NCI-H226 (cell line): ENCODE measurements around the gene NOTCH2.

Source experiments
- DNase-seq: peaks from one replicate; pipeline ENCODE4 v3.0.0-alpha.2; 2015

Gene NOTCH2

GRCh38 chr1:119902775-119903442, 166.6 kb downstream of the NOTCH2 start:
- no peak for DNase-seq

DNA sequence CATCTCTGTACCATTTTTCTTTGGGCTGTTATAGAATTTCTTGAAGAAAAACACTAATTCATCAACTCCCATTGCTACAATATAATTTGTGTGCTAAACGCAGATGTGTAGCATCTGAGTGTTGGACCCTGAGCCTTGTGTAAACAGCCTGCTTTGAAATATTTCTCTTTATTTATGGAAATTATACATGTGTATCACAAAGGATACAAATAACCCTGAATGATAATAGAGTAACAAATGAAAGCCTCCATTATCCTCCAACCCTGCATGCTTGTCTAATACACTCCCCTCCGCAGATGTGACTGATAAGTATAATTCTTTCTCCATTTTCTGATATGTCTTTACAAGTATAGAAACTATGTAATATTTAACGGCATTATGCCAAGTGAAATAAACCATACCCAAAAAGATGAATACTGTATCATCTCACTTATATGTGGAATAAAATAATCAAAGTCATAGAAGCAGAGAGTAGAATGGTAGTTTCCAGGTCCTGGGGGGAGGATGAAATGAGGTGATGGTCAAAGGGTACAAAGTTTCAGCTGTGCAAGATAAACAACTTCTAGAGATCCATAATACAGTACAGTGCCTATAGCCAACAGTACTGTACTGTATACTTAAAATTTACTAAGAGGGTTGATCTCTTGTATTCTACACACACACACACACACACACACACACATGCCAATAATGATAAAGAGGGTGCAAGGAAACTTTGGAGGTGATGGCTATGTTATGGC, 170.3 kb downstream of the NOTCH2 start:
- DNase-seq, result no peak

DNA sequence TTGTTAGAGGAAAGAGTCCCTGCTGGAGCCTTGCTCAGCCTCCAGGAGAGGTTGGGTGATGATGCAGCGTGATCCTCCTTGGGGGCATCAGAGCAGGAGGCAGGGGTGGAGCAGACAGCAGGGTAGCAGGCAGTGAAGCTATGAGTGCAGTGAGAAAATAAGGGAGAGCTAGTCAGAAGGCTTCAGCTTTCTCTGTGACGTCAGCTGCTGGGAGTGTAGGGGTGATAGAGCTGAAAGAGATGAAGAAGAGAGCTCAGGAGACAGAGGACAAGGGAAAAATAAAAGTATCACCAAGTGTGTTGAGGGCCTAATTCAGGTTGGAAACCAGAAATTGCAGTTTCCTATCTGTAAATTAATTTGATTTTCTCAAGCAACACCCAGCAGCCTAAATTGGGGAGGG, 170.9 kb downstream of the NOTCH2 start:
- DNase-seq, result no peak

DNA sequence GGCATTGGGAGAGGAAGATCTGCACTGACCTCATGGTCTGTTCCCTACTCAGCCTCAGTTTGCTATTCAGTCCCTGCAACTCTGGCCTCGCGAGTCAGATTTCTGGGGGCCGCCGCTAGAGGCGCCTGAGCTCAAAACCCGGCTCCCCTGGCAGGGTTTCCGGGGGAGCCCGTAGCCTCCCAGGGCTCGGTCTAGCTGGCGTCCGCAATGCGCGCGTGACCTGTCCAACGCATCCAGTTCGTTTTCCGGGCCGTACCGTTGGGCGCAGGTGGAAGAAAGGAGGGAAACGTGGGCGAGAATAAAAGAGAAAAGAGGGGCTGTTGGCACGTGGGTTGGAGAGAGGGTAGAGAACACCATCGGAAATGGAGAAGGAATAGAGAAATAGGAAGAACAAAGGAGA, 173.2 kb downstream of the NOTCH2 start, which contains the start of gene ADAM30:
ADAM30 (minus strand) TSS at position 213 of the 400 bp plus-strand sequence; CDS start at position 34, 179 bp downstream.
- no peak for DNase-seq

DNA sequence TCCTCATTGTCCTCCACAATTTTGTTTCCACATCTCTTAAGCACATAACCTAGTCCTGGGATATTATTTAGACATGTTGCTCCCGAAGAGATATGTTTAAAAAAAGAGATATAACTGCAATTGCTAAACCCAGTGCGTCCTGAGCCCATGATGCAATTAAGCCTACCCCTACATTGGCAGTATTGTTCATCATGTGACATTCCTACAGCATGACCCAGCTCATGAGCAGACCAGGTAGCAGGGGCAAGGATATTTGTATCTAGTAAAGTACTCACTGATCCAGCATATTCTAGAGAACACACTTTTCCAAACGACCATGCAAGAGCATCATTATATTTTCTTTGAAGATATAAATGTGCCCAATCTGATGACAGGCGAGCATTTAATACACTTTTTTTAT, 174.4 kb downstream of the NOTCH2 start:
- DNase-seq, result no peak

DNA sequence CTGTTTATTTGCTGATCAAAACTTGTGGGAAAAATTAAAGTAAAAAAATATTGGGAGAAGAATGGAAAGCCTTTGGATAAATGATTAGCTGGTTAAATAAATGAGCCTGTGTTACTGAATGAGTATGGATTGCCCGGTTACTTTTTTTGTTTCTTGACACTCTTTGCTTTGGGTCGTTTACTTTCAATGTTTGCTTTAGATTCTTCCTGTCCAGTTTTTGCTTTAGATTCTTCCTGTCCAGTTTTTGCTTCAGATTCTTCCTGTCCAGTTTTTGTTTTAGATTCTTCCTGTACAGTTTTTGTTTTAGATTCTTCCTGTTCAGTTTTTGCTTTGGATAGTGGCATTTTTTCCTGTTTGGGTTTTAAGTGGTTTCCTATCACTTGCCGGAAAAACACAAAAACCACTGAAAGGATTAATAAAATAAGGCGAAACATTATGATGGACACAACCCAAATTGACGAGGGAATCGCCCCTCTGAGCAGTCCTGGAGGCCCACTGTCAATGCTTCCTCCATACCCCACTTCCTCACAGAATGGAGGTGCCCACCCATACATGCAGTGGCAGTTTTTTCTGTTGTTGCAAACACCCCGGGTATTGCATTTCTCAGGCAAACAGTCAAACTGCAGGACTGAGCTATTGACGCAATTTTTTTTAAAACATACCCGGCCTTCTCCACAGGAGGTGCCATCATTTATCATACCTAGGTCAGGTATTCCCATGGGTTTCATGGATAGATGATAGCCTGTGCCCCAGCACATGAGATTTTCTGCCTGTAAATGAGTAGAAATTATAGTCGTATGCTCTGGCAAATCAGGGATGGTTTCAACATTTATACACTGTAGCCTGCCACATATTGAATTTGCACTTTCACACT, 175.4 kb downstream of the NOTCH2 start:
- no peak for DNase-seq

DNA sequence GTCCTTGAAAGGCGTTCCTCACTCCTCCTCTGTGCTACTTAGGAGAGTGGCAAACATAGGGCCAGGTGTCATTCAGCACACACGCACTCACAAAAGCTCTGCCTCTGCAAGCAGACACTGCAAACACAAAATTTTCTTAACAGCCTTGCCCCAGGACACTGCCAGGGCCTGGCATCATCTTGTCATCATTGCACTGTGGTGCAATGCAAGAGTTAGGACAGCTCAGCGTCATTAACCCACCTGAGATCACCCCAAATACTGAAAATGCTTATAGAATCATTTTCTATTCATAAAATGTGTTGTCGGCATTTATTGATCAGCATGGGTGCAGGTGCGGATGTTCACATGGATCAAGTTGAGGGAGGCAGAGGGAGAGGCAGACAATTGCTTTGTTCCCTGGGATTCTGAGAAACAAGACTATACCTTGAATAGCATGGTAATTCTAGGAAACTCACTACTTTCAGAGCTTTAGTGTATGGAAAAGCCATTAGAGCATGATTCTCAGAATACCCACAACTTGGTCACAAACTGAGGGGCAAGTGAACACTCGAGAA, 176.1 kb downstream of the NOTCH2 start:
- DNase-seq, result no peak

DNA sequence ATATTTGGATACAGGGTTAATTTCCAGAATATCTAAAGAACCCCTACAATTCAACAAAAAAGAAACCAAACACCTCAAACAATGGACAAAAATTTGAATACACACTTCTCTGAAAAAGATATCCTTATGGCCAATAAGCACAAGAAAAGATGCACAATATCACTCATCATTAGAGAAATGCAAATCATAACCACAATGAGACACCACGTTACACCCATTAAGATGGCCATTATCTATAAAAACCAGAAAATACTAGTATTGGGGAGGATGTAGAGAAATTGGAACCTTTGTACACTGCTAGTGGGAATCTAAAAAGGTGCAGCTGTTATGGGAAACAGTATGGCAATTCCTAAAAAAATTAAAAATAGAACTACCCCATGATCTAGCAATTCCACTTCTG, 178.1 kb downstream of the NOTCH2 start:
- no peak for DNase-seq

GRCh38 chr1:119888476-119888875, 181.0 kb downstream of the NOTCH2 start:
- no peak for DNase-seq

DNA sequence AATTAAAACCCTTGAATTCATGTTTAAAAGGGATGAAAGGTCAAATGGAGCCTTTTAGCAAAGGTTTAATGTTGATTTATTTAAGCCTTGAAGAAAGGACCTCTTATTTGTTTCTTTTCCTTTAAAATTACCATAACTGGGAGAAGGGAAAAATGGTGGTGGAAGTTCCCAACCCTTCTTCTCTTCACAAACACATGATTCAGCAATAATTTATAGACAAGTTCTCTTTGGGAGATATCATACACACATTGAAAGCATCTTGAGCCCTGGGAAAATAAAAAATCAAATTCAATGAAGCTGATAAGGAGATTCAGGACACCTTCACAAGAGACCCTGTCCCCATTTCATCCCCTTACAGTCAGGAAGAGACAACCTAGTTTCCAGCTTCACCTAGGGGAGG, 182.0 kb downstream of the NOTCH2 start:
- DNase-seq, result no peak

- peak; percentile 24 for DNase-seq
These were observed 183.3 kb downstream of the NOTCH2 start for GRCh38 chr1:119885903-119886783.

DNA sequence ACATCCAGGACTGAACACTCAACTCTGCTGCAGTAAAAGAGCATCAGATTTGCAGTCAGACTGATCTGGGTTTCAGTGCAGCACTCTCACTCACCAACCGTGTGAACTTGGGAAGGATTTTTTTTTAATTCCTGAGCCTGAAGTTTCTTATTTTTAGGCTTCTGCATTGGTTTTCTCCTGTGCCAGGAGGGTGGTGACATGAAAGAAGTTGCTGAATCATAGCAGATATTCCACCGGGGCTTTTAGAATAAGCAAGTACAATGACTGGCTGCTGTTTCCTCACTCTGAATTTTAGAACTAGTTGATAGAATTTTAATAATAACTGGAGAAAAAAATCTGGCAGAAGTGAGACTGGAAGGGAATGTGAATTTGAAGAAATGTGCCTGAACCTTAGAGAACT, 184.8 kb downstream of the NOTCH2 start:
- no peak for DNase-seq

- DNase-seq, result no peak
These were observed 185.6 kb downstream of the NOTCH2 start for GRCh38 chr1:119883826-119884225.

- no peak for DNase-seq
These were observed 187.1 kb downstream of the NOTCH2 start for GRCh38 chr1:119882132-119883049.

DNA sequence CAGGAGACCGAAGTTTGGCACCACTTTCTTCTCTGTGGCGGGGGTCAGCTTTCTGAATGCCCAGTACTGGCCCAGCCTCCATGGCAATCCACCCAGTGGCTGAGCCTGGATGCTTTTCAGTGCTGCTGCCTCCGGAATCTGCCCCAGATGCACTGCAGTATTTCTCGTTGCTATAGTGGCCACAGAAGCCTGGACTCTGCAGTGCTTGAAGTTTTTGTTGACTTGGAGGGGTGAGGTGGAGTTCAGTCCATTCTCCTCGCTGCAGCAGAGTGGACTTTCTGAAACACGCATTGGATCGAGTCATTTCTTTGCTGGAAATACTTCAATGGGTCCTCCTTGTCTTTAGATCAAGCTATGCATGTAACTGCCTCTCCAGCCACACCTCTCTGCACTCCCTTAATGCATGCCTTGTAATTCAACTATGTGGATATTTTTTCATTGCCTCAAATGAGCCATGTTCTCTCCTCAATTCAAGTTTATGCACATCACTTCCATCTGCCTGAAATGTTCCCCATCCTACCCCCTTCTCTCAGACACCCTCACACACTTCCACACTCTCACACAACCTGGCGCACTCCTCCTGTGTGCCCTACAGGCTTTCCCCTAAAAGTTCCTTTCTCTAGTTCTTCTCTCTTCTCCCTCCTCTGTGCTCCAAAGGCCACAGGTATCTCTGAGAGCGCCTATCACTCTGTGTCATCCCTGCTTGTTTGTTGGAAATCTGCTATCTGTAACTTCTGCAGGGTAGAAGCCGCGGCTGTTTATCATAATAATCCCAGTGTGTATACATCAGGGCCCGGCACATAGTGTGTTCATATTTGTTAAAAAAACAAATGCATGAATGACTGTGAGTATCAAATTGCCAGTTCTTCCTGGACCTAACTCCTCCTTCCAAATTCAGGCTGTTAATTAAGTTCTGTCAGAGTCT, 189.7 kb downstream of the NOTCH2 start:
- no peak for DNase-seq

DNA sequence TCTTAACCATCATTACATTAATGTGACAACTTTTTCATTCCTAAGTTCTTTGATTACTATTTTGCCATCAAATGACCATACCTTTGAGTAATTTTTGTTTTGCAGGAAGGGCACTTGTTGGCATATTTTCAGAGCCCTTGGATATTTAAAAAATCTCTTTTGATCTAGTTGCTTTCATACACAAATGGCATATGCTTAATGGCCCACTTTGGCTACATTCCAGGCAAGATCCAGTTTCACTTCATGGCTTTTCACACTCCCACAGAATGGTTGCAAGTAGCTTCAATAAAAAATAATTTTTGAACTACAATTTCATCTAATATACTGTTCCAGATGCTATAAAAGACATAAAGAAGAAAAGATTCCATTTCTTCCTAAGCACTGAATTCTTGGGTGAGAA, 191.3 kb downstream of the NOTCH2 start:
- no peak for DNase-seq

DNA sequence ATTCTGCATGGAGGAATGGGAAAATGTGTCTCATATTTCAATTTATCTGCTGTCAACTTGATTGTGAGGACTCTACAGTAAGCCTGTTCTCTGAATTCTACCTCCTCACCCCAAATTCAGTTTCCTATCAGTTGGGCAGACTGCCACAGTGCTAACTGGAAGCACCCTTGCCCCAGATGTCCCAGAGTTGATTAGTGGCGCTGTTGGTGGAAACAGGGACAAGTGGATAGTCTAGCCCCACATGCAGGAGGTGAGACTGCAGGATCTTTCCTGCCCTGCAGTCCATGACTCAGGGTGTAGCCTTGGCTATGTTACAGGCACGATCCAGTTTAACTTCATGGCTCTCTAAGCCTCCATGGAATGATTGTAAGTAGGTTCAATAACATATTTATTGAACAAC, 195.3 kb downstream of the NOTCH2 start:
- DNase-seq, result no peak

DNA sequence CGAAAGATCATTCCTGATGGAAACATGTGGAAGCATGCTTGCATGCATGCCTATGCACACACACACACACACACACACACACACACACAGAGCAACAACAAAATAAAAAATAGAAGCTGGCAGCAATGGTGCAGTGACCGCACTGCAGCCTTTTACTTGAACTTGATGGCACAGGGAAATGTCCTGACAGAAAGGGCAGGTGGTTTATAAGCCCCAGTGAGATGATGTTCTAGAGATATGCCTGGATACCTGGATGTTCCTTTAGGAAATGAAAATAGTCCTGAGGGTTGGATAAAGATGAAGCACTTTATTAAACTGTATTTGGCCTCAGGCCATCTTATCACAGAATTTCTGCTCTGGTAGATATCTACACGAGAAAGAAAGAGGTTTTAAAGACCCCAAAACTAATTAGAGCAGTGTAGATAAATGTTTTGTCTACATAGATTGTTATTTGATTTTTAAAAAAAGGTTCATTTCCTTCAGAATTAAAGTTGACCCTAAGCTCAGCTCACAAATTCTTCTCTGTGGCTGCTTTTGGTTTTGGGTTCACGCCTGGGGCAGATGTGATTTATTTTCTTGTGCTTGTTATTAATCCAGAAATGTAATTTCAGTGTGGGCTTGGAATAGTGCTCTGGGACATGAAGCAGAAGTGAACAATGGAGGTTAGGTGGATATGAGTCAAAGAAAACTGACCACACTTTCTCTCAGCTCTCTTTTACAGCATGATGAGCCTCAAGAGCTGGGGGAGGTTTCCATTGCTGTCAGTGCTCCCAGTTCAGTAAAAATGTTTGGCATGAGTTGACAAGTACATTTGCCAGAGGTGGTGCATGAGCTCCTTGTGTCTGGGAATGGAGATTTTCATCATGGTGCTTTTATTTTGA, 196.1 kb downstream of the NOTCH2 start:
- peak; percentile 89 for DNase-seq

- no peak for DNase-seq
These were observed 197.6 kb downstream of the NOTCH2 start for GRCh38 chr1:119871881-119872280.
